Adipocyte (in vitro differentiated cells): Measurements from ENCODE around the gene CSPG5.
A peak's percentile ranks its signal among the peaks of the same experiment; 100 is the strongest.

ENCODE experiments used
- DNase-seq: peaks from one replicate; pipeline ENCODE4 v3.0.0-alpha.2; 2015; ENCODE audit warnings: low read depth
- H3K27me3 ChIP-seq: replicated peaks from 2 replicates; pipeline ENCODE4 v1.7.0; 2013; ENCODE audit warnings: mild to moderate bottlenecking, low read length, moderate library complexity; ENCODE audit not compliant: control insufficient read depth, insufficient read depth
- H3K36me3 ChIP-seq: 2 replicates; pipeline ENCODE4 v1.7.0; 2013; ENCODE audit warnings: low read length, mild to moderate bottlenecking, moderate library complexity; ENCODE audit not compliant: control insufficient read depth, insufficient read depth, severe bottlenecking
- H3K4me1 ChIP-seq: 2 replicates; pipeline ENCODE4 v1.7.0; 2013; ENCODE audit warnings: mild to moderate bottlenecking, low read length, moderate library complexity; ENCODE audit not compliant: control insufficient read depth, insufficient read depth
- H3K4me3 ChIP-seq: 2 replicates; pipeline ENCODE4 v1.7.0; 2013; ENCODE audit warnings: mild to moderate bottlenecking, low read length, moderate library complexity
- H3K9ac ChIP-seq: 2 replicates; pipeline ENCODE4 v1.7.0; 2013; ENCODE audit warnings: mild to moderate bottlenecking, low read length, moderate library complexity
- H3K9me3 ChIP-seq: 2 replicates; pipeline ENCODE4 v1.7.0; 2013; ENCODE audit warnings: mild to moderate bottlenecking, low read length, moderate library complexity; ENCODE audit not compliant: control insufficient read depth

CSPG5 gene

GRCh38 chr3:47533996-47534454, 44.6 kb downstream of the CSPG5 start:
- Histone ChIP-seq H3K9ac (no peak overlapping the region), H3K36me3 (no peaks in the 10 kb centered on the region), H3K4me1 (no peaks in the 10 kb centered on the region), H3K4me3 (no peak overlapping the region), H3K9me3 (no peaks in the 10 kb centered on the region), H3K27me3 (peaks cover 9% of the 10 kb centered on the region)
- DNase-seq: no peak

GRCh38 chr3:47533481-47533880, 45.2 kb downstream of the CSPG5 start:
- Histone ChIP-seq H3K9ac (no peak overlapping the region), H3K27me3 (peaks cover 9% of the 10 kb centered on the region), H3K9me3 (no peaks in the 10 kb centered on the region), H3K4me3 (no peak overlapping the region), H3K36me3 (no peaks in the 10 kb centered on the region), H3K4me1 (no peaks in the 10 kb centered on the region)
- DNase-seq: no peak

GRCh38 chr3:47527952-47528725, 50.5 kb downstream of the CSPG5 start:
- H3K4me1 ChIP-seq: no peaks in the 10 kb centered on the region
- no peak overlapping the region for H3K9ac ChIP-seq
- DNase-seq: no peak
- no peaks in the 10 kb centered on the region for H3K9me3 ChIP-seq
- H3K27me3 ChIP-seq: peaks cover 8% of the 10 kb centered on the region
- no peaks in the 10 kb centered on the region for H3K36me3 ChIP-seq
- H3K4me3 ChIP-seq: no peak overlapping the region

GRCh38 chr3:47525617-47526016, 53.0 kb downstream of the CSPG5 start:
- Histone ChIP-seq H3K27me3 (peaks cover 8% of the 10 kb centered on the region), H3K4me1 (peaks cover 4% of the 10 kb centered on the region), H3K36me3 (no peaks in the 10 kb centered on the region), H3K9me3 (no peaks in the 10 kb centered on the region), H3K4me3 (no peak overlapping the region), H3K9ac (no peak overlapping the region)
- no peak for DNase-seq

- H3K4me1 ChIP-seq: peaks cover 4% of the 10 kb centered on the region
- H3K27me3 ChIP-seq: peaks cover 8% of the 10 kb centered on the region
- no peaks in the 10 kb centered on the region for H3K9me3 ChIP-seq
- no peak overlapping the region for H3K9ac ChIP-seq
- no peak for DNase-seq
- H3K4me3 ChIP-seq: no peak overlapping the region
- H3K36me3 ChIP-seq: no peaks in the 10 kb centered on the region
Observed at GRCh38 chr3:47523310-47524073, 55.2 kb downstream of the CSPG5 start.

- Histone ChIP-seq H3K9me3 (no peaks in the 10 kb centered on the region), H3K9ac (no peak overlapping the region), H3K4me3 (no peak overlapping the region), H3K36me3 (no peaks in the 10 kb centered on the region), H3K27me3 (peaks cover 11% of the 10 kb centered on the region), H3K4me1 (peaks cover 4% of the 10 kb centered on the region)
- DNase-seq: peak; percentile 93
Observed at GRCh38 chr3:47522082-47522987, 56.3 kb downstream of the CSPG5 start.

- Histone ChIP-seq H3K4me3 (no peak overlapping the region), H3K4me1 (peaks cover 6% of the 10 kb centered on the region), H3K9me3 (no peaks in the 10 kb centered on the region), H3K9ac (no peak overlapping the region), H3K36me3 (no peaks in the 10 kb centered on the region), H3K27me3 (peaks cover 11% of the 10 kb centered on the region)
- no peak for DNase-seq
Observed at GRCh38 chr3:47520756-47521155, 57.9 kb downstream of the CSPG5 start.

- peaks cover 3% of the 10 kb centered on the region for H3K27me3 ChIP-seq
- no peak for DNase-seq
- peaks cover 9% of the 10 kb centered on the region for H3K4me1 ChIP-seq
- no peak overlapping the region for H3K9ac ChIP-seq
- no peaks in the 10 kb centered on the region for H3K36me3 ChIP-seq
- no peak overlapping the region for H3K4me3 ChIP-seq
- H3K9me3 ChIP-seq: no peaks in the 10 kb centered on the region
Observed at GRCh38 chr3:47517937-47518336, 60.7 kb downstream of the CSPG5 start.

- H3K9me3 ChIP-seq: no peaks in the 10 kb centered on the region
- peaks cover 16% of the 10 kb centered on the region for H3K4me1 ChIP-seq
- DNase-seq: no peak
- H3K27me3 ChIP-seq: peaks cover 3% of the 10 kb centered on the region
- peaks cover 1% of the 10 kb centered on the region for H3K36me3 ChIP-seq
- no peak overlapping the region for H3K9ac ChIP-seq
- no peak overlapping the region for H3K4me3 ChIP-seq
Observed at GRCh38 chr3:47515864-47516319, 62.8 kb downstream of the CSPG5 start.

- DNase-seq: no peak
- no peak overlapping the region for H3K4me3 ChIP-seq
- H3K9me3 ChIP-seq: no peaks in the 10 kb centered on the region
- H3K9ac ChIP-seq: no peak overlapping the region
- peaks cover 3% of the 10 kb centered on the region for H3K27me3 ChIP-seq
- H3K36me3 ChIP-seq: peaks cover 9% of the 10 kb centered on the region
- H3K4me1 ChIP-seq: peaks cover 16% of the 10 kb centered on the region
Observed at GRCh38 chr3:47515100-47515499, 63.6 kb downstream of the CSPG5 start.
